PC-9 (cell line): ENCODE measurements around the gene S100A5. TPM values are rescaled to one million over a fixed set of nuclear protein-coding genes. Genes with fewer than 3 reads are reported as not detected.

Experiments
- BruUV-seq: library from RNA; stranded (reverse); fragments of 400-500 nt; replicated peaks from 2 replicates; lab custom pipeline; 2021; lab: Mats Ljungman, UMichigan
- CTCF ChIA-PET: fragments of 300-600 bp; sonication (Branson Sonifier 250); formaldehyde crosslinking; loops from one replicate; lab custom pipeline; 2022; ENCODE audit warnings: antibody characterized with exemption; lab: Charles Lee
- POLR2A ChIA-PET: fragments of 300-600 bp; sonication (Branson Sonifier 250); formaldehyde crosslinking; loops from one replicate; lab custom pipeline; 2022; ENCODE audit warnings: antibody characterized with exemption; ENCODE audit not compliant: unreplicated experiment; lab: Charles Lee
- DNase-seq, 2 experiments: peaks; one replicate each; pipeline versions ENCODE4 v3.0.0 to v3.0.0-alpha.2; 2015 to 2022; ENCODE audit warnings: mixed read lengths in 1 of 2
- H2AFZ ChIP-seq: fragments of 200-600 bp; sonication (generic); 2 replicates; pipeline ENCODE4 v1.8.1; 2017; ENCODE audit warnings: antibody characterized with exemption
- H3F3A ChIP-seq: fragments of 200-600 bp; sonication (generic); 2 replicates; pipeline ENCODE4 v1.8.1; 2017; ENCODE audit warnings: antibody characterized with exemption, mild to moderate bottlenecking, low read depth; ENCODE audit not compliant: insufficient read depth
- H3K27ac ChIP-seq: fragments of 200-600 bp; sonication (generic); 2 replicates; pipeline ENCODE4 v1.6.1; 2016; ENCODE audit warnings: mixed run types
- H3K27me3 ChIP-seq: fragments of 200-600 bp; sonication (generic); 2 replicates; pipeline ENCODE4 v1.6.1; 2016; ENCODE audit warnings: low read depth, mixed run types; ENCODE audit not compliant: insufficient read depth
- H3K36me3 ChIP-seq: fragments of 200-600 bp; sonication (generic); 2 replicates; pipeline ENCODE4 v1.6.1; 2016; ENCODE audit warnings: low read depth, mixed run types
- H3K4me1 ChIP-seq: fragments of 200-600 bp; sonication (generic); replicated peaks from 2 replicates; pipeline ENCODE4 v1.6.1; 2016; ENCODE audit warnings: mixed run types; ENCODE audit not compliant: insufficient read depth
- H3K4me2 ChIP-seq: fragments of 200-600 bp; sonication (generic); 2 replicates; pipeline ENCODE4 v1.6.1; 2017; ENCODE audit warnings: mixed run types
- H3K4me3 ChIP-seq: fragments of 200-600 bp; sonication (generic); 2 replicates; pipeline ENCODE4 v1.6.1; 2016; ENCODE audit warnings: mixed run types
- H3K79me2 ChIP-seq: fragments of 200-600 bp; sonication (generic); 2 replicates; pipeline ENCODE4 v1.6.1; 2017; ENCODE audit warnings: low read depth, mixed run types
- H3K9me2 ChIP-seq: fragments of 200-600 bp; sonication (generic); 2 replicates; pipeline ENCODE4 v1.8.1; 2017; ENCODE audit warnings: mild to moderate bottlenecking; ENCODE audit not compliant: insufficient read depth
- H3K9me3 ChIP-seq: fragments of 200-600 bp; sonication (generic); 2 replicates; pipeline ENCODE4 v1.8.1; 2016; ENCODE audit warnings: low read depth; ENCODE audit not compliant: insufficient read depth
- H4K20me1 ChIP-seq: fragments of 200-600 bp; sonication (generic); 2 replicates; pipeline ENCODE4 v1.8.1; 2017; ENCODE audit not compliant: insufficient read depth
- EZH2 ChIP-seq: fragments of 200-600 bp; sonication (generic); IDR thresholded peaks from 2 replicates; pipeline ENCODE4 v1.8.0; 2017; ENCODE audit warnings: antibody characterized with exemption, low read depth
- intact Hi-C: fragments of 100-400 bp; cut with micrococcal nuclease; formaldehyde crosslinking; loops from one replicate; pipeline ENCODE4 v1.10.0; 2022; ENCODE audit not compliant: unreplicated experiment
- total RNA-seq: library from RNA; stranded (reverse); gene quantifications from 2 replicates; pipeline ENCODE4 v1.2.3, GENCODE V29; 2021
- TF ChIP-seq, protein P1 (sequence below): fragments of 200-600 bp; sonication (generic); conservative IDR thresholded peaks from 2 replicates; pipeline ENCODE4 v1.6.1; 2017; ENCODE audit warnings: mixed run types, antibody characterized with exemption, mild to moderate bottlenecking, moderate library complexity

S100A5 gene
- total RNA-seq, 1 experiment from 2014 or later, result 11.1 TPM

DNA sequence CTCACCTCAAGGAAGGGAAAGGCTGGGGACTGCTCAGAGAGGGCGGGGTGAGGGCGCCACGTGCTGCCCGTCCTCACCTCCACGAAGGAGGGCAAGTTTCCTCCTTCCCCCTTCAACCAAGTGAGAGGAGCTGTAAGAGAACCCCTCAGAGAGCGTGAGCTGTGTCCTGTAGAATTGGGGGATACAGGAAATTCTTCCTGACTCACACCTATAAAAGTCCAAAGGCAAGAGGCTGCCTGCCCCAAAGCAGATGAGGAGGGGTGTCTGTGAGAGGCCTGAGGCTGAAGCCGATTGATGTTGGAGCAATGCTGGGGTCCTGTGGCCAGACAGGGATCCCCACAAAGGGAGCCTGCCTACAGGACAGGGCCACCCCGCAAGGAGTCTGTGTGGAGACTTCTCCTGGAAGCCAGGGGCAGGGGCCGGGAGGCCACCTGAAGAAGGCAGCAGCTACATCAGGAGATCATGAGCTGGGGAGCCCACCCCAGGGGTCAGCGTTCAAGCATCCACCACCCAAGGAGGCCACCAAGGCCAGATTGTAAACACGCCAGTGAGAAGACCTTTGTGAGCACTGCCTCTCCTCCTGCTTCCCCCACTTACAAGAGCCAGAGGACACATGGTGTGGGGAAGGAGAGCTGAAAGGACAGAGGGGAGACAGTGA, 32.7 kb downstream of the S100A5 start:
- no peak overlapping the region for H3K4me3 ChIP-seq
- TF ChIP-seq, protein P1, sequence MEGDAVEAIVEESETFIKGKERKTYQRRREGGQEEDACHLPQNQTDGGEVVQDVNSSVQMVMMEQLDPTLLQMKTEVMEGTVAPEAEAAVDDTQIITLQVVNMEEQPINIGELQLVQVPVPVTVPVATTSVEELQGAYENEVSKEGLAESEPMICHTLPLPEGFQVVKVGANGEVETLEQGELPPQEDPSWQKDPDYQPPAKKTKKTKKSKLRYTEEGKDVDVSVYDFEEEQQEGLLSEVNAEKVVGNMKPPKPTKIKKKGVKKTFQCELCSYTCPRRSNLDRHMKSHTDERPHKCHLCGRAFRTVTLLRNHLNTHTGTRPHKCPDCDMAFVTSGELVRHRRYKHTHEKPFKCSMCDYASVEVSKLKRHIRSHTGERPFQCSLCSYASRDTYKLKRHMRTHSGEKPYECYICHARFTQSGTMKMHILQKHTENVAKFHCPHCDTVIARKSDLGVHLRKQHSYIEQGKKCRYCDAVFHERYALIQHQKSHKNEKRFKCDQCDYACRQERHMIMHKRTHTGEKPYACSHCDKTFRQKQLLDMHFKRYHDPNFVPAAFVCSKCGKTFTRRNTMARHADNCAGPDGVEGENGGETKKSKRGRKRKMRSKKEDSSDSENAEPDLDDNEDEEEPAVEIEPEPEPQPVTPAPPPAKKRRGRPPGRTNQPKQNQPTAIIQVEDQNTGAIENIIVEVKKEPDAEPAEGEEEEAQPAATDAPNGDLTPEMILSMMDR, result no peak
- TF ChIP-seq EZH2, result no peak
- no peaks in the 10 kb centered on the region for H3K27me3 ChIP-seq
- no peaks in the 10 kb centered on the region for H3K9me2 ChIP-seq
- ChIA-PET CTCF (no interaction called here), POLR2A (no interaction called here)
- no peaks in the 10 kb centered on the region for H4K20me1 ChIP-seq
- no peak overlapping the region for H3K27ac ChIP-seq
- H3K79me2 ChIP-seq, result no peaks in the 10 kb centered on the region
- no peaks in the 10 kb centered on the region for H3K9me3 ChIP-seq
- H2AFZ ChIP-seq, result no peak overlapping the region
- intact Hi-C loops, result no loop called here
- H3F3A ChIP-seq, result 0 out of 2 replicates have a peak, but pooled peaks cover 5% of the 10 kb centered on the region
- no peaks in the 10 kb centered on the region for H3K36me3 ChIP-seq
- no peak for DNase-seq
- BruUV-seq, result no TSS peak
- H3K4me2 ChIP-seq, result no peak overlapping the region
- H3K4me1 ChIP-seq, result peaks cover 26% of the 10 kb centered on the region

DNA sequence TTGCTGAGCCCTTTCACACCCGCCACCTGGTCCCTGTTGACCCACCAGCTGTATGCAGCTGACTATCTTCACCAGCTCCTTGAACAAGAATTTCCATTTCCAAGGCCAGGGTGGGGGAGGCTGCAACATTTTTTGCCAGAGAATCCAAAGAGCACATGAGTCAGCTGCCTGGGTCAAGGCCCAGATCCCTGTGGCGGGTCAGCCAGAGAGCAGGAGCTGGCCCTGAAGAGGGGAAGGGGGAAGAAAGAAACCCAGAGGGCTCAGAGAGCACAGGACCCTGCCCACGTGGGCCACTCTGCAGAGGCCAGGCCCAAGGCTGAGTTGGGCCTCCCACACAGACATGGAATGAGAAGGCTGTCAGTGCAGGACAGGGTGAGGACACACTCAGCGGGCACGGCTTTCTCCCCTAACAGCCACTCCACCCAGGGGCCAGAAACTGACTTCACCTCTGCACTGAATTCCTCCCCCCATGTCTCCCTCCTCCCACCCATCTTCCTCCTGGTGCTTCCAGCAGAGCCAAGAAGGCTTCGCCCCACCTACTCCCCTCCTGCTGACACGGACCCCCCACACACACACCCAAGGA, 33.8 kb downstream of the S100A5 start:
- no peaks in the 10 kb centered on the region for H3K9me3 ChIP-seq
- H3K4me1 ChIP-seq, result peaks cover 20% of the 10 kb centered on the region
- BruUV-seq, result no TSS peak
- H3K4me3 ChIP-seq, result no peak overlapping the region
- POLR2A ChIA-PET, result interaction anchor here (0.6 to 0.7 kb wide), 2 partner anchors 129 to 277 kb away, joined by 3 read pairs; no protein-coding TSS in a partner anchor
- no peak overlapping the region for H3K27ac ChIP-seq
- H3K4me2 ChIP-seq, result no peak overlapping the region
- H4K20me1 ChIP-seq, result no peaks in the 10 kb centered on the region
- CTCF ChIA-PET, result no interaction called here
- TF ChIP-seq, protein P1, result no peak
- no peak for TF ChIP-seq EZH2
- no peaks in the 10 kb centered on the region for H3K36me3 ChIP-seq
- H3F3A ChIP-seq, result 0 out of 2 replicates have a peak, but pooled peaks cover 5% of the 10 kb centered on the region
- peak; percentile 39 to 43 for DNase-seq
- H3K79me2 ChIP-seq, result no peaks in the 10 kb centered on the region
- no peaks in the 10 kb centered on the region for H3K9me2 ChIP-seq
- H2AFZ ChIP-seq, result no peak overlapping the region
- no peaks in the 10 kb centered on the region for H3K27me3 ChIP-seq
- intact Hi-C loops, result no loop called here

DNA sequence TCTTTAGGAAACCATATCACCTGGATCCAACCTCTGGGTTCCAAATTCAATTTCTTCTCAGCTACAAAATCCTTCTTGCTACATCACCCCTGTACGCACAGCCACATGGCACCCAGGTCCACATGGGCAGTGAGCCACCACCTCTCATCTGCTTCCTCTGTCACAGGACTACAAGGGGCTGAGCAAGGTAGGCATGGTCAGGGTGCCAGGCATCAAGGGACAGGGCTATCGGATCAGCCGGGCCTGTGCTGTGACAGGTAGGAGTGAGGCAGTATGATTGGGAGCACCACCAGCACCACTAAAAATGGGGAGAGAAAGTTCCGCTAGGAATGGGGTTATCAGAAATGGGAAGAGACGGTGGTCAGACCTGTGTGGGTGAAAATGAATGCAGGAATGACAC, 34.3 kb downstream of the S100A5 start:
- H3K27ac ChIP-seq, result no peak overlapping the region
- H3K4me1 ChIP-seq, result peaks cover 16% of the 10 kb centered on the region
- ChIA-PET CTCF (no interaction called here), POLR2A (interaction anchor here (0.6 kb wide), 1 partner anchor 277 kb away, joined by 3 read pairs; no protein-coding TSS in a partner anchor)
- BruUV-seq, result no TSS peak
- no peaks in the 10 kb centered on the region for H3K27me3 ChIP-seq
- no peaks in the 10 kb centered on the region for H3K36me3 ChIP-seq
- no peak overlapping the region for H3K4me3 ChIP-seq
- H2AFZ ChIP-seq, result no peak overlapping the region
- 0 out of 2 replicates have a peak, but pooled peaks cover 5% of the 10 kb centered on the region for H3F3A ChIP-seq
- TF ChIP-seq, protein P1, result no peak
- TF ChIP-seq EZH2, result no peak
- no peaks in the 10 kb centered on the region for H3K9me3 ChIP-seq
- no peaks in the 10 kb centered on the region for H3K9me2 ChIP-seq
- H3K79me2 ChIP-seq, result no peaks in the 10 kb centered on the region
- no peaks in the 10 kb centered on the region for H4K20me1 ChIP-seq
- intact Hi-C loops, result no loop called here
- no peak for DNase-seq
- no peak overlapping the region for H3K4me2 ChIP-seq
